Measurements from ENCODE around the gene RHBDL1. TPM values are rescaled to one million over a fixed set of nuclear protein-coding genes. Genes with fewer than 3 reads are reported as not detected.
A peak's percentile ranks its signal among the peaks of the same experiment; 100 is the strongest.

RHBDL1 gene
- total and polyA plus RNA-seq, 2 donors (not counting 3 experiments of a cell fraction or from before 2014, with no cell fraction given) = 1.1 to 1.8 TPM

DNA sequence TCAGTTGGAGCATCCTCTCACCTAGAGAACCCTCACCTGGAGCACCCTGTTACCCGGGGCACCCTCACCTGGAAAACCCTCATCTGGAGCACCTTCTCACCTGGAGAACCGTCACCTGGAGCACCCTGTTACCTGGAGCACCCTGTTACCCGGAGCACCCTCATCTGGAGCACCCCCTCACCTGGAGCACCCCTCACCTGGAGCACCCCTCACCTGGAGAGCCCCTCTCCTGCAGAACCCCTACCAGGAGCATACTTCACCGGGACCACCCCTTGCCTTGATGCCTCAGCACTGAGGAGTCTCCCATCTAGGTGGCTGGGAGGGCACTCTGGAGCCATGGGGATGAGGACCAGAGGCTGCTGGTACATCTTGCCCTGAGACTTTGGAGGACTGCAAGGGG lies 33.5 kb downstream of the RHBDL1 start:
- intact Hi-C loops (cut with micrococcal nuclease) (no loop called here), dilution Hi-C loops (cut with MboI; ENCODE audit: extremely low pct_ligation_motif_present, low sequenced_read_pairs) (no loop called here)
- no peak overlapping the region for H3K4me3 ChIP-seq (replicated peaks in 1 of 3; ENCODE audit: insufficient read depth in 1 of 3, low read depth in 1 of 3, low read length in 3 of 3)
- peaks cover 19 to 27% of the 10 kb centered on the region in 2 experiments for H3K27me3 ChIP-seq (ENCODE audit: control insufficient read depth in 2 of 2, insufficient read depth in 2 of 2, low read length in 2 of 2)
- H3K4me2 ChIP-seq (ENCODE audit: insufficient read depth, low read length) = no peak overlapping the region
- no peaks in the 10 kb centered on the region for H3K79me2 ChIP-seq (ENCODE audit: control insufficient read depth, insufficient read depth, low read length)
- H3K9me3 ChIP-seq (replicated peaks; ENCODE audit: control insufficient read depth, insufficient read depth, low read length) = no peaks in the 10 kb centered on the region
- H2AFZ ChIP-seq (ENCODE audit: low read depth, low read length) = no peak overlapping the region
- no peak overlapping the region for H3K9ac ChIP-seq (replicated peaks; ENCODE audit: extremely low read depth, insufficient read depth, low read length)
- H3K9me1 ChIP-seq (replicated peaks; ENCODE audit: control insufficient read depth, extremely low read depth, insufficient read depth, low read length) = no peaks in the 10 kb centered on the region
- H3K27ac ChIP-seq (ENCODE audit: insufficient read depth, low read depth, low read length) = no peak overlapping the region
- TF ChIP-seq, protein P1, sequence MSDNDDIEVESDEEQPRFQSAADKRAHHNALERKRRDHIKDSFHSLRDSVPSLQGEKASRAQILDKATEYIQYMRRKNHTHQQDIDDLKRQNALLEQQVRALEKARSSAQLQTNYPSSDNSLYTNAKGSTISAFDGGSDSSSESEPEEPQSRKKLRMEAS (IDR thresholded peaks at IDR 0.05; ENCODE audit: insufficient read depth, insufficient read length) = no peak
- TF ChIP-seq JUN (IDR thresholded peaks at IDR 0.05; ENCODE audit: borderline replicate concordance, insufficient read depth, insufficient read length, low read depth) (no peak), GATA2 (IDR thresholded peaks at IDR 0.05; ENCODE audit: insufficient read depth, insufficient read length, low read depth, low read length) (no peak), MYC (IDR thresholded peaks at IDR 0.05; ENCODE audit: low read depth, low read length) (no peak)
- POLR2A ChIA-PET = no interaction called here
- no TSS peak for BruUV-seq (replicated peaks)
- CTCF ChIA-PET = interaction anchor here (2.4 kb wide), 1 partner anchor 348 kb away, joined by 17 read pairs; no protein-coding TSS in a partner anchor
- H4K20me1 ChIP-seq (replicated peaks; ENCODE audit: control insufficient read depth, extremely low read depth, insufficient read depth, low read length) = no peaks in the 10 kb centered on the region
- no peaks in the 10 kb centered on the region for H3K36me3 ChIP-seq (ENCODE audit: control insufficient read depth in 2 of 2, extremely low read depth in 1 of 2, insufficient read depth in 2 of 2, low read length in 2 of 2)
- H3K4me1 ChIP-seq (ENCODE audit: control insufficient read depth, extremely low read depth, insufficient read depth, low read length) = peaks cover under 1% of the 10 kb centered on the region
- DNase-seq (ENCODE audit: low read depth, low spot score) = no peak
- no peak for FAIRE-seq

DNA sequence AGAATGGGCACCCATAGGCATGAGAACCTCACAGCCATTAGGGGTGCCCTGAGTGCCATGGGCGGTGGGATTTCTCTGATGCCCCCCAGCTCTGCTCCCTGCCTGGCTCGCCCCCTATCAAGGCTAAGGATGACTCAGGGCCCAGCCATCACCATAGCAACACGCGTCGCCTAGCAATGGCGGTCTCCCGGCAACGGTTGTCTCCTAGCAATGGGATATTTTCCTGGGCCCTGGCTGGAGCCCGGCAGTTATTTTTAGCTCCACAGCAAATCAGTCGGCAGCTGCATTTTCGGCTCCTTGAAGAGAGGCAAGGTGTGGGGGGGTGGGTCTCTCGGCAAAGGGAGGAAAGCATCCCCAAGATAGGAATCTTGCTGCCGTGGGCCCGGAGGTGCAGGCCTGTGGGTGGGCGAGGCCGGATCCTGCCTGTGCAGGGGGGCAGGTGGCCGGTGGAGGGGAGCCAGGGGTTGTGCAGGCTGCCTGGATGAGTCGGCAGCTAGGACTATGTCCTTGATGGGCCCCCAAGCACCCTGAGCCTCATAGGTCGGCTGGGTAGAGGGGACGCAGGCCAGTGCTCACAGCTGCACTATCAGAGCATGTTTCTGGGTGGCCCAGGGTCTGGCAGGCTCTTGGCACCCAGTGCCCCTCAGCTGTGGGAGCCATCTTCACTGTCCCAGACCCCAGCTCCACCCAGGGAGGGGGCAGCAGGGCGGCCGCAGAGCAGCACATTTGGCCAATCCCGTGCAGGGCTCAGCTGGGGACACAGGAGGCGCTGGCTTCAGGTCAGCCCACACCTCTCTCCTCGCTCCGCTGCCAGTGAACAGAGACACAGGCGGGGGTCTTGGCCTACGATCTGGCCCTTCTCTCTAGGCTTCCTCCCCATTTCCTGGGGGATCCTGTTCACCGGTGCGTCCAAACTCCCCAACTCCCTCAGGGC lies 34.4 kb downstream of the RHBDL1 start:
- POLR2A ChIA-PET = no interaction called here
- dilution Hi-C loops (cut with MboI; ENCODE audit: extremely low pct_ligation_motif_present, low sequenced_read_pairs) = no loop called here
- H3K27ac ChIP-seq (ENCODE audit: insufficient read depth, low read depth, low read length) = no peak overlapping the region

More for the DNA sequence above, 34.4 kb downstream of the RHBDL1 start:
- no peak overlapping the region for H3K9ac ChIP-seq (replicated peaks; ENCODE audit: extremely low read depth, insufficient read depth, low read length)
- H3K4me1 ChIP-seq (ENCODE audit: control insufficient read depth, extremely low read depth, insufficient read depth, low read length) = peaks cover 5% of the 10 kb centered on the region
- DNase-seq (ENCODE audit: low read depth, low spot score) (no peak), FAIRE-seq (no peak)
- no TSS peak for BruUV-seq (replicated peaks)
- peak; percentile 16 for TF ChIP-seq FOS (IDR thresholded peaks at IDR 0.05; ENCODE audit: borderline replicate concordance, insufficient read depth, low read length)
- TF ChIP-seq, protein P1 (IDR thresholded peaks at IDR 0.05; ENCODE audit: insufficient read depth, insufficient read length) = peak; percentile 34
- TF ChIP-seq POLR2A (IDR thresholded peaks at IDR 0.05; ENCODE audit: low read depth, low read length) = no peak
- no peak for TF ChIP-seq MYC (IDR thresholded peaks at IDR 0.05; ENCODE audit: low read depth, low read length)
- no peak overlapping the region for H3K4me2 ChIP-seq (ENCODE audit: insufficient read depth, low read length)
- no peaks in the 10 kb centered on the region for H3K9me1 ChIP-seq (replicated peaks; ENCODE audit: control insufficient read depth, extremely low read depth, insufficient read depth, low read length)
- no peaks in the 10 kb centered on the region for H4K20me1 ChIP-seq (replicated peaks; ENCODE audit: control insufficient read depth, extremely low read depth, insufficient read depth, low read length)
- H3K27me3 ChIP-seq (ENCODE audit: control insufficient read depth in 2 of 2, insufficient read depth in 2 of 2, low read length in 2 of 2) = peaks cover 14 to 22% of the 10 kb centered on the region in 2 experiments
- CTCF ChIA-PET = interaction anchor here (1.0 to 2.4 kb wide), 4 partner anchors 10 to 347 kb away, joined by 3 to 17 read pairs (median 4); partner anchors contain the start of gene WDR24
- no peaks in the 10 kb centered on the region for H3K79me2 ChIP-seq (ENCODE audit: control insufficient read depth, insufficient read depth, low read length)
- H2AFZ ChIP-seq (ENCODE audit: low read depth, low read length) = no peak overlapping the region
- intact Hi-C loops (cut with micrococcal nuclease) = no loop called here
- H3K4me3 ChIP-seq (replicated peaks in 1 of 3; ENCODE audit: insufficient read depth in 1 of 3, low read depth in 1 of 3, low read length in 3 of 3) = no peak overlapping the region
- no peaks in the 10 kb centered on the region for H3K9me3 ChIP-seq (replicated peaks; ENCODE audit: control insufficient read depth, insufficient read depth, low read length)
- H3K36me3 ChIP-seq (ENCODE audit: control insufficient read depth in 2 of 2, extremely low read depth in 1 of 2, insufficient read depth in 2 of 2, low read length in 2 of 2) = no peaks in the 10 kb centered on the region

Measured in endothelial cell of umbilical vein (primary cell).